HEK293 (cell line): ENCODE measurements around the gene MLH1.

Source experiments
- CTCF ChIA-PET: fragments of 350-600 bp; formaldehyde crosslinking; extraction: SDS; loops from one replicate; lab custom pipeline; 2021; ENCODE audit warnings: antibody characterized with exemption; lab: Yijun Ruan, JAX
- POLR2A ChIA-PET: fragments of 300-600 bp; formaldehyde crosslinking; extraction: SDS; loops from one replicate; lab custom pipeline; 2020; ENCODE audit warnings: antibody characterized with exemption, inconsistent platforms; lab: Yijun Ruan, JAX
- H3K27ac ChIP-seq: fragments of 200-500 bp; sonication (Bioruptor generic); 2 replicates; pipeline ENCODE4 v1.5.1; 2014; ENCODE audit warnings: low read depth, low read length, control low read depth, inconsistent platforms; ENCODE audit errors: extremely low read depth
- H3K36me3 ChIP-seq, 2 experiments: fragments of 200-500 bp in 1 of 2; sonication (Bioruptor generic) in 1 of 2; 1 replicate in 1 of 2; 2 replicates in 1 of 2; pipeline ENCODE4 v1.5.1; 2014 to 2017; ENCODE audit warnings: inconsistent platforms in 2 of 2, low read length in 2 of 2; ENCODE audit not compliant: control insufficient read depth in 2 of 2, insufficient read depth in 1 of 2
- H3K4me1 ChIP-seq: fragments of 200-500 bp; sonication (Bioruptor generic); 2 replicates; pipeline ENCODE4 v1.5.1; 2014; ENCODE audit warnings: mild to moderate bottlenecking, low read length, inconsistent platforms; ENCODE audit not compliant: control insufficient read depth, insufficient read depth
- H3K4me3 ChIP-seq: 2 replicates; pipeline ENCODE4 v1.5.1; 2011; ENCODE audit warnings: low read depth, mild to moderate bottlenecking, control low read depth, low read length, moderate library complexity
- H3K9me3 ChIP-seq: fragments of 200-500 bp; sonication (Bioruptor generic); 2 replicates; pipeline ENCODE4 v1.5.1; 2014; ENCODE audit warnings: low read depth, low read length, inconsistent platforms; ENCODE audit not compliant: control insufficient read depth, insufficient read depth
- ZBTB20 ChIP-seq: fragments of 450-650 bp; formaldehyde crosslinking; IDR thresholded peaks from 2 replicates; pipeline ENCODE4 v1.5.1; 2016; ENCODE audit warnings: missing biosample characterization, missing genetic modification characterization
- ZBTB48 ChIP-seq: fragments of 450-650 bp; formaldehyde crosslinking; IDR thresholded peaks from 2 replicates; pipeline ENCODE4 v1.5.1; 2016; ENCODE audit warnings: missing biosample characterization, missing genetic modification characterization
- ZFP3 ChIP-seq: fragments of 450-650 bp; formaldehyde crosslinking; IDR thresholded peaks from 2 replicates; pipeline ENCODE4 v1.5.1; 2016; ENCODE audit warnings: low read depth, missing biosample characterization, missing genetic modification characterization
- ZFP41 ChIP-seq: fragments of 450-650 bp; formaldehyde crosslinking; IDR thresholded peaks from 2 replicates; pipeline ENCODE4 v1.5.1; 2016; ENCODE audit warnings: missing biosample characterization, missing genetic modification characterization, borderline replicate concordance
- ZIC2 ChIP-seq: fragments of 450-650 bp; formaldehyde crosslinking; IDR thresholded peaks from 2 replicates; pipeline ENCODE4 v1.5.1; 2016; ENCODE audit warnings: missing biosample characterization, missing genetic modification characterization
- ZNF140 ChIP-seq: fragments of 450-650 bp; formaldehyde crosslinking; IDR thresholded peaks from 2 replicates; pipeline ENCODE4 v1.5.1; 2016; ENCODE audit warnings: missing biosample characterization, missing genetic modification characterization
- ZNF184 ChIP-seq: fragments of 450-650 bp; IDR thresholded peaks from 2 replicates; pipeline ENCODE4 v1.5.1; 2018; ENCODE audit warnings: missing biosample characterization, mild to moderate bottlenecking, missing genetic modification characterization
- ZNF23 ChIP-seq: fragments of 450-650 bp; formaldehyde crosslinking; IDR thresholded peaks from 2 replicates; pipeline ENCODE4 v1.5.1; 2016; ENCODE audit warnings: missing biosample characterization, missing genetic modification characterization, borderline replicate concordance
- ZNF266 ChIP-seq: fragments of 450-650 bp; formaldehyde crosslinking; IDR thresholded peaks from 2 replicates; pipeline ENCODE4 v1.5.1; 2016; ENCODE audit warnings: missing biosample characterization, missing genetic modification characterization, low read depth
- ZNF335 ChIP-seq: fragments of 450-650 bp; formaldehyde crosslinking; conservative IDR thresholded peaks from 2 replicates; pipeline ENCODE4 v1.5.1; 2016; ENCODE audit warnings: missing biosample characterization, missing genetic modification characterization
- ZNF354C ChIP-seq: fragments of 450-650 bp; formaldehyde crosslinking; IDR thresholded peaks from 2 replicates; pipeline ENCODE4 v1.5.1; 2016; ENCODE audit warnings: missing biosample characterization, missing genetic modification characterization, low read depth, borderline replicate concordance
- ZNF518A ChIP-seq: fragments of 450-650 bp; formaldehyde crosslinking; conservative IDR thresholded peaks from 2 replicates; pipeline ENCODE4 v1.5.1; 2016; ENCODE audit warnings: low read depth, missing biosample characterization, missing genetic modification characterization
- ZNF76 ChIP-seq: fragments of 450-650 bp; formaldehyde crosslinking; IDR thresholded peaks from 2 replicates; pipeline ENCODE4; 2016; ENCODE audit warnings: low read depth, missing biosample characterization, missing genetic modification characterization, borderline replicate concordance
- TF ChIP-seq, protein P1 (sequence below): fragments of 450-650 bp; formaldehyde crosslinking; IDR thresholded peaks from 2 replicates; pipeline ENCODE4 v1.5.1; 2016; ENCODE audit warnings: missing biosample characterization, missing genetic modification characterization
- TF ChIP-seq, protein P2 (sequence below): fragments of 450-650 bp; formaldehyde crosslinking; IDR thresholded peaks from 2 replicates; pipeline ENCODE4 v1.5.1; 2016; ENCODE audit warnings: missing biosample characterization, missing genetic modification characterization
- TF ChIP-seq, protein P3 (sequence below): fragments of 450-650 bp; formaldehyde crosslinking; IDR thresholded peaks from 2 replicates; pipeline ENCODE4 v1.5.1; 2016; ENCODE audit warnings: missing biosample characterization, missing genetic modification characterization
- TF ChIP-seq, protein P4 (sequence below): fragments of 450-650 bp; formaldehyde crosslinking; IDR thresholded peaks from 2 replicates; pipeline ENCODE4 v1.5.1; 2017; ENCODE audit warnings: missing biosample characterization, missing genetic modification characterization

MLH1 gene

GRCh38 chr3:36989568-36989967, 3.8 kb upstream of the MLH1 start:
- H3K27ac ChIP-seq, result no peak overlapping the region
- no peak for TF ChIP-seq ZNF140 (tag by site-specific recombination)
- TF ChIP-seq, protein P1, sequence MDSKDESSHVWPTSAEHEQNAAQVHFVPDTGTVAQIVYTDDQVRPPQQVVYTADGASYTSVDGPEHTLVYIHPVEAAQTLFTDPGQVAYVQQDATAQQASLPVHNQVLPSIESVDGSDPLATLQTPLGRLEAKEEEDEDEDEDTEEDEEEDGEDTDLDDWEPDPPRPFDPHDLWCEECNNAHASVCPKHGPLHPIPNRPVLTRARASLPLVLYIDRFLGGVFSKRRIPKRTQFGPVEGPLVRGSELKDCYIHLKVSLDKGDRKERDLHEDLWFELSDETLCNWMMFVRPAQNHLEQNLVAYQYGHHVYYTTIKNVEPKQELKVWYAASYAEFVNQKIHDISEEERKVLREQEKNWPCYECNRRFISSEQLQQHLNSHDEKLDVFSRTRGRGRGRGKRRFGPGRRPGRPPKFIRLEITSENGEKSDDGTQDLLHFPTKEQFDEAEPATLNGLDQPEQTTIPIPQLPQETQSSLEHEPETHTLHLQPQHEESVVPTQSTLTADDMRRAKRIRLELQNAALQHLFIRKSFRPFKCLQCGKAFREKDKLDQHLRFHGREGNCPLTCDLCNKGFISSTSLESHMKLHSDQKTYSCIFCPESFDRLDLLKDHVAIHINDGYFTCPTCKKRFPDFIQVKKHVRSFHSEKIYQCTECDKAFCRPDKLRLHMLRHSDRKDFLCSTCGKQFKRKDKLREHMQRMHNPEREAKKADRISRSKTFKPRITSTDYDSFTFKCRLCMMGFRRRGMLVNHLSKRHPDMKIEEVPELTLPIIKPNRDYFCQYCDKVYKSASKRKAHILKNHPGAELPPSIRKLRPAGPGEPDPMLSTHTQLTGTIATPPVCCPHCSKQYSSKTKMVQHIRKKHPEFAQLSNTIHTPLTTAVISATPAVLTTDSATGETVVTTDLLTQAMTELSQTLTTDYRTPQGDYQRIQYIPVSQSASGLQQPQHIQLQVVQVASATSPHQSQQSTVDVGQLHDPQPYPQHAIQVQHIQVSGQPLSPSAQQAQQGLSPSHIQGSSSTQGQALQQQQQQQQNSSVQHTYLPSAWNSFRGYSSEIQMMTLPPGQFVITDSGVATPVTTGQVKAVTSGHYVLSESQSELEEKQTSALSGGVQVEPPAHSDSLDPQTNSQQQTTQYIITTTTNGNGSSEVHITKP (tag by site-specific recombination), result peak; percentile 51; the same call in 1 of the 2 replicates
- TF ChIP-seq, all 188 proteins: peak for 1
- CTCF ChIA-PET, result interaction anchor here (0.6 kb wide), 1 partner anchor 346 kb away, joined by 3 read pairs; no protein-coding TSS in a partner anchor
- H3K9me3 ChIP-seq, result no peaks in the 10 kb centered on the region
- peaks cover 6 to 73% of the 10 kb centered on the region in 2 experiments; a peak in 2 of 3 replicates for H3K36me3 ChIP-seq
- POLR2A ChIA-PET, result no interaction called here
- H3K4me3 ChIP-seq, result peak overlapping the region; percentile 17
- no peaks in the 10 kb centered on the region for H3K4me1 ChIP-seq

DNA sequence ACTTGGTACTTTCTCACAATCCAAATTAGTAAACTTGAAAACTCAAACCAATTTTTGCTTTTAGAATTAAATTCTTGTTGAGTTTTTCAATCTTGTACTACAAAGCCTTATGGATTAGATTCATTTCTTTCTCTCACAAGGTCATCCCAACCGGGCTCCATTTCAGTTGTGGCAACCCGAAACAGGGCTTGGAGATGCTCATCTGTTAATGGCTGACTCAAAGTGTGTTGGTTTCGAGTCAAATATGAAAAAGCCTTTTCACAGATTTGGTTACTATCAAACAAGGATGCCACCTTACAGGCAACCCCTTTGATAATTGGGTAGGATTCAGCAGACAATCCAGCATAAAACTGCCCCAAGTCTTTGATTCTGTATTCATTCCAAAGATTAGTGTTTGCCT, 2.2 kb upstream of the MLH1 start:
- no peak overlapping the region for H3K27ac ChIP-seq
- ChIA-PET POLR2A (interaction anchor here (2.5 kb wide), 1 partner anchor 32 kb away, joined by 7 read pairs; no protein-coding TSS in a partner anchor), CTCF (interaction anchor here (1.4 kb wide), 1 partner anchor 32 kb away, joined by 5 read pairs; no protein-coding TSS in a partner anchor)
- peak overlapping the region; percentile 81 for H3K4me3 ChIP-seq
- H3K4me1 ChIP-seq, result no peaks in the 10 kb centered on the region
- peaks cover 6 to 71% of the 10 kb centered on the region in 2 experiments; a peak in 2 of 3 replicates for H3K36me3 ChIP-seq
- H3K9me3 ChIP-seq, result no peaks in the 10 kb centered on the region
- TF ChIP-seq, protein P2, sequence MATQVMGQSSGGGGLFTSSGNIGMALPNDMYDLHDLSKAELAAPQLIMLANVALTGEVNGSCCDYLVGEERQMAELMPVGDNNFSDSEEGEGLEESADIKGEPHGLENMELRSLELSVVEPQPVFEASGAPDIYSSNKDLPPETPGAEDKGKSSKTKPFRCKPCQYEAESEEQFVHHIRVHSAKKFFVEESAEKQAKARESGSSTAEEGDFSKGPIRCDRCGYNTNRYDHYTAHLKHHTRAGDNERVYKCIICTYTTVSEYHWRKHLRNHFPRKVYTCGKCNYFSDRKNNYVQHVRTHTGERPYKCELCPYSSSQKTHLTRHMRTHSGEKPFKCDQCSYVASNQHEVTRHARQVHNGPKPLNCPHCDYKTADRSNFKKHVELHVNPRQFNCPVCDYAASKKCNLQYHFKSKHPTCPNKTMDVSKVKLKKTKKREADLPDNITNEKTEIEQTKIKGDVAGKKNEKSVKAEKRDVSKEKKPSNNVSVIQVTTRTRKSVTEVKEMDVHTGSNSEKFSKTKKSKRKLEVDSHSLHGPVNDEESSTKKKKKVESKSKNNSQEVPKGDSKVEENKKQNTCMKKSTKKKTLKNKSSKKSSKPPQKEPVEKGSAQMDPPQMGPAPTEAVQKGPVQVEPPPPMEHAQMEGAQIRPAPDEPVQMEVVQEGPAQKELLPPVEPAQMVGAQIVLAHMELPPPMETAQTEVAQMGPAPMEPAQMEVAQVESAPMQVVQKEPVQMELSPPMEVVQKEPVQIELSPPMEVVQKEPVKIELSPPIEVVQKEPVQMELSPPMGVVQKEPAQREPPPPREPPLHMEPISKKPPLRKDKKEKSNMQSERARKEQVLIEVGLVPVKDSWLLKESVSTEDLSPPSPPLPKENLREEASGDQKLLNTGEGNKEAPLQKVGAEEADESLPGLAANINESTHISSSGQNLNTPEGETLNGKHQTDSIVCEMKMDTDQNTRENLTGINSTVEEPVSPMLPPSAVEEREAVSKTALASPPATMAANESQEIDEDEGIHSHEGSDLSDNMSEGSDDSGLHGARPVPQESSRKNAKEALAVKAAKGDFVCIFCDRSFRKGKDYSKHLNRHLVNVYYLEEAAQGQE, result no peak
- no peak for TF ChIP-seq ZIC2
- no peak for TF ChIP-seq ZFP3 (tag by site-specific recombination)
- no peak for TF ChIP-seq ZBTB48 (tag by site-specific recombination)
- no peak for TF ChIP-seq ZNF184 (tag by site-specific recombination)
- TF ChIP-seq ZNF23 (tag by site-specific recombination), result no peak
- TF ChIP-seq, protein P3, sequence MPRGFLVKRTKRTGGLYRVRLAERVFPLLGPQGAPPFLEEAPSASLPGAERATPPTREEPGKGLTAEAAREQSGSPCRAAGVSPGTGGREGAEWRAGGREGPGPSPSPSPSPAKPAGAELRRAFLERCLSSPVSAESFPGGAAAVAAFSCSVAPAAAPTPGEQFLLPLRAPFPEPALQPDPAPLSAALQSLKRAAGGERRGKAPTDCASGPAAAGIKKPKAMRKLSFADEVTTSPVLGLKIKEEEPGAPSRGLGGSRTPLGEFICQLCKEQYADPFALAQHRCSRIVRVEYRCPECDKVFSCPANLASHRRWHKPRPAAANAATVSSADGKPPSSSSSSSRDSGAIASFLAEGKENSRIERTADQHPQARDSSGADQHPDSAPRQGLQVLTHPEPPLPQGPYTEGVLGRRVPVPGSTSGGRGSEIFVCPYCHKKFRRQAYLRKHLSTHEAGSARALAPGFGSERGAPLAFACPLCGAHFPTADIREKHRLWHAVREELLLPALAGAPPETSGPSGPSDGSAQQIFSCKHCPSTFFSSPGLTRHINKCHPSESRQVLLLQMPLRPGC (tag by site-specific recombination), result no peak
- TF ChIP-seq ZNF335 (tag by site-specific recombination), result no peak
- TF ChIP-seq ZBTB20 (tag by site-specific recombination), result no peak
- TF ChIP-seq ZNF354C (tag by site-specific recombination), result no peak
- TF ChIP-seq, protein P4, sequence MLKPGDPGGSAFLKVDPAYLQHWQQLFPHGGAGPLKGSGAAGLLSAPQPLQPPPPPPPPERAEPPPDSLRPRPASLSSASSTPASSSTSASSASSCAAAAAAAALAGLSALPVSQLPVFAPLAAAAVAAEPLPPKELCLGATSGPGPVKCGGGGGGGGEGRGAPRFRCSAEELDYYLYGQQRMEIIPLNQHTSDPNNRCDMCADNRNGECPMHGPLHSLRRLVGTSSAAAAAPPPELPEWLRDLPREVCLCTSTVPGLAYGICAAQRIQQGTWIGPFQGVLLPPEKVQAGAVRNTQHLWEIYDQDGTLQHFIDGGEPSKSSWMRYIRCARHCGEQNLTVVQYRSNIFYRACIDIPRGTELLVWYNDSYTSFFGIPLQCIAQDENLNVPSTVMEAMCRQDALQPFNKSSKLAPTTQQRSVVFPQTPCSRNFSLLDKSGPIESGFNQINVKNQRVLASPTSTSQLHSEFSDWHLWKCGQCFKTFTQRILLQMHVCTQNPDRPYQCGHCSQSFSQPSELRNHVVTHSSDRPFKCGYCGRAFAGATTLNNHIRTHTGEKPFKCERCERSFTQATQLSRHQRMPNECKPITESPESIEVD (tag by site-specific recombination), result no peak
- no peak for TF ChIP-seq ZFP41 (tag by site-specific recombination)
- TF ChIP-seq ZNF518A, result no peak
- no peak for TF ChIP-seq ZNF266 (tag by site-specific recombination)
- no peak for TF ChIP-seq ZNF76 (tag by site-specific recombination)
